ENCODE data around the gene EFHB. TPM values are rescaled to one million over a fixed set of nuclear protein-coding genes. Genes with fewer than 3 reads are reported as not detected.

EFHB gene
- total RNA-seq, 1 donor from 2014 or later: 0.58 TPM

DNA sequence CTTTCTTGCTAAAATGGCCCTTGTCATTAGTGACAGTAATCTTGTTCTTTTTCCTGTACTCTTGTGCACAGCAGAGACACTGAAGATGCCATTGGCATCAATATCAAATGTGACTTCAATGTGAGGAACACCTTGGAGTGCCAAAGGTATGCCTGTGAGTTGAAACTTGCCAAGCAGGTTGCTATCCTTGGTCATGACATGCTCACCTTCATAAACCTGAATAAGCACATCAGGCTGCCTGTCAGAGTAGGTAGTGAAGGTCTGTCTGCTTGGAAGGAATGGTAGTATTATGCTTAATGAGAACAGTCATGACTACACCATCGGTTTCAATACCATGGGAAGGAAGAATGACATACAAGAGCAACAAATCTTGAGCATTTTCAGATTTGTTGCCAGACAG lies 6.6 kb upstream of the EFHB start:
- TF ChIP-seq, protein P1, sequence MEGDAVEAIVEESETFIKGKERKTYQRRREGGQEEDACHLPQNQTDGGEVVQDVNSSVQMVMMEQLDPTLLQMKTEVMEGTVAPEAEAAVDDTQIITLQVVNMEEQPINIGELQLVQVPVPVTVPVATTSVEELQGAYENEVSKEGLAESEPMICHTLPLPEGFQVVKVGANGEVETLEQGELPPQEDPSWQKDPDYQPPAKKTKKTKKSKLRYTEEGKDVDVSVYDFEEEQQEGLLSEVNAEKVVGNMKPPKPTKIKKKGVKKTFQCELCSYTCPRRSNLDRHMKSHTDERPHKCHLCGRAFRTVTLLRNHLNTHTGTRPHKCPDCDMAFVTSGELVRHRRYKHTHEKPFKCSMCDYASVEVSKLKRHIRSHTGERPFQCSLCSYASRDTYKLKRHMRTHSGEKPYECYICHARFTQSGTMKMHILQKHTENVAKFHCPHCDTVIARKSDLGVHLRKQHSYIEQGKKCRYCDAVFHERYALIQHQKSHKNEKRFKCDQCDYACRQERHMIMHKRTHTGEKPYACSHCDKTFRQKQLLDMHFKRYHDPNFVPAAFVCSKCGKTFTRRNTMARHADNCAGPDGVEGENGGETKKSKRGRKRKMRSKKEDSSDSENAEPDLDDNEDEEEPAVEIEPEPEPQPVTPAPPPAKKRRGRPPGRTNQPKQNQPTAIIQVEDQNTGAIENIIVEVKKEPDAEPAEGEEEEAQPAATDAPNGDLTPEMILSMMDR (IDR thresholded peaks at IDR 0.05; ENCODE audit: borderline replicate concordance): no peak
- intact Hi-C loops (cut with micrococcal nuclease): loop anchor here (10.0 kb wide), 1 partner anchor 84 kb away; no protein-coding TSS in a partner anchor
- H3K36me3 ChIP-seq: no peaks in the 10 kb centered on the region
- H3K4me1 ChIP-seq: no peaks in the 10 kb centered on the region
- DNase-seq: no peak
- H3K4me3 ChIP-seq: no peak overlapping the region
- H3K27me3 ChIP-seq (ENCODE audit: low read depth): no peaks in the 10 kb centered on the region
- H3K27ac ChIP-seq (replicated peaks): no peak overlapping the region
- H3K9me3 ChIP-seq (replicated peaks): no peaks in the 10 kb centered on the region

DNA sequence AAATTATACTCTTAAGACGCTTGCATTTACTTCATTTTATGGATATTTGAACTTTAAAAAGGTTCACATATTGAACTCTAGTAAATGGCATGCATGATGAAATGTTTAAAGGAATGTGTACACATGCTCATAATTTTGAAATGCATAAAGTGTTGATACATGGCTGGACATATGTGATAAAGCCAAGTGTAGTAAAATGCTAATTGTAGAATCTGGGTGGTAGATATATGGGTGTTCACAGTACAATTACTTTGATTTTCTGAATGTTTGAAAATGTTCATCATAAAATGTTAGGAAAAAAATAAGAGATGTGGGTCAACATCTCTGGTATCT lies 4.2 kb upstream of the EFHB start:
- TF ChIP-seq, protein P1 (IDR thresholded peaks at IDR 0.05; ENCODE audit: borderline replicate concordance): no peak
- DNase-seq: no peak
- H3K4me1 ChIP-seq: no peaks in the 10 kb centered on the region
- no peak overlapping the region for H3K4me3 ChIP-seq
- intact Hi-C loops (cut with micrococcal nuclease): no loop called here
- H3K27ac ChIP-seq (replicated peaks): no peak overlapping the region
- H3K9me3 ChIP-seq (replicated peaks): no peaks in the 10 kb centered on the region
- H3K36me3 ChIP-seq: no peaks in the 10 kb centered on the region
- peaks cover 7% of the 10 kb centered on the region for H3K27me3 ChIP-seq (ENCODE audit: low read depth)

DNA sequence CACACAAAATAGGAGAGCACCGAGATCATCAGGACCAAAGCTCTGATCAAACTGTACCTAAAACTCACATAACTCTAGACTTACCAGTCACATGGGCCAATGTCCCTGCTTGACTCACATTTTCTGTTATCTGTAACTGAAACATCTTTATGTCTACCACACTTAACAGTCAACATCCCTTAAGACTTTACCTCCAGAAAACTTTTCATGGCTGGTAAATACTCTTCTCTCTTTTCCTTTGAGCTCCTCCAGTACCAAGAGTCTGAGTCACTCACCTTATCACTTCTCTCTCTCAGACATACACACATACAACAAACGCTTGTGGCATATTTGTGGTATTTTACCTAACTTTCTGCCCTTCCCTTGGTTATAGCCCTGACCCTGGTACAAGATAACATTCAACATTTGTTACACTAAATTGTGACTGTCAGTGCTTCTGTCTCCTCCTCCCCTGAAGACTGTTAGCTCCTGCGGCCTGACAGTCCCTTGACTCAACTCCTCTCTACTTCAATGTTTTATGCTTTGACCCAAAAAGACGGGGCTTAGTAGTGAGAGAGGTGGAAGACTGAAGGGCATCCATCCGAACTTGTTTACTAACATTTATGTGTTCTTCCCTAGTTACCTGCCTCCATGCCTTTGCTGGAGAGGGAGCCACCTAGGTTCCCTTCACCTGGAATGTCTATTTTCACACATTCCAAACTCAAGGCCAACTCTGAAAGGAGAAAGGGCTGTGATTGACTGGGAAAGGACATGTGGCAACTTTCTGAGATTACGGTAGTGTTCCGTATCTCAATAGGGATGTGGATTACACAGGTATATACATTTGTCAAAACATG lies 3.7 kb upstream of the EFHB start:
- DNase-seq: no peak
- Histone ChIP-seq H3K27me3 (ENCODE audit: low read depth) (peaks cover 13% of the 10 kb centered on the region), H3K9me3 (replicated peaks) (no peaks in the 10 kb centered on the region), H3K4me1 (no peaks in the 10 kb centered on the region), H3K27ac (replicated peaks) (no peak overlapping the region), H3K36me3 (no peaks in the 10 kb centered on the region), H3K4me3 (no peak overlapping the region)
- TF ChIP-seq, protein P1 (IDR thresholded peaks at IDR 0.05; ENCODE audit: borderline replicate concordance): no peak
- intact Hi-C loops (cut with micrococcal nuclease): no loop called here

DNA sequence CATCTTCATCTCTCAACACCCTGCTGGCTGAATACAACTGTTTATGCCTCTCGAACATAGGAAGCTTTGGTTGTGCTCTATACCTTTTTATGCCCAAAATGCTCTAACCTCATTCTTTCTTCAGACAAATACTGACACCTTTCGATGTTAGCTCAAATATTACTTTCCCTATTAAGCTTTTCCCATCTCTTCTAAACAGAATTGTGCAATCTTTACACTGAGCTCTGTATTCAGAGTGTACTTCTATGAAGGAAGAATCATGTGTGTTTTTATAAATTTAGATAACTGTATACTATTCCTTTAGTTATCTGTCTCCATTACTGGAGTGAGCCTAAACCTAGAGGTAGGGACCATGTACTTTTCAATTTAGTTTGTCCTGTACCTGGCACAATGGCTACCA lies 1.6 kb downstream of the EFHB start:
- Histone ChIP-seq H3K36me3 (no peaks in the 10 kb centered on the region), H3K27me3 (ENCODE audit: low read depth) (peaks cover 15% of the 10 kb centered on the region), H3K9me3 (replicated peaks) (no peaks in the 10 kb centered on the region), H3K4me1 (no peaks in the 10 kb centered on the region), H3K4me3 (no peak overlapping the region), H3K27ac (replicated peaks) (no peak overlapping the region)
- TF ChIP-seq, protein P1 (IDR thresholded peaks at IDR 0.05; ENCODE audit: borderline replicate concordance): no peak
- intact Hi-C loops (cut with micrococcal nuclease): no loop called here
- no peak for DNase-seq

DNA sequence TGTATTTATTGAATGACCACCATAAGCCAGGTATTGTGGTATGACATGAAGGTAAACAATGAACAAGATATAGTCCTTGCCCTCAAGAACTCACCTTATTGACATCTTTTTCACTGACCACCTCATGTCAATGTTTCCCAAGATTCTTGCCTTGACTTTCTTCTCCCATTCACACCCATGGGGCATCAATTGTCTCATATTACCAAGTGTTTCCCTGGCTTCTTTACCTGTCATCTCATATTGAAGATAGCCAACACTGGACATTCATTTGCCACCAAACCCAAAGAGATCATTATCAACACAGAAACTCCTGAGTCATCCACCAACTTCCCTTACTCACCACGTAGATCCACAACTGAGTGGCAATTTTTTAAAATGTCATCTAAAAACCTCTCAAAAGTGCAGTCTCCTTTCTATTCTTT lies 2.2 kb downstream of the EFHB start:
- TF ChIP-seq, protein P1 (IDR thresholded peaks at IDR 0.05; ENCODE audit: borderline replicate concordance): no peak
- Histone ChIP-seq H3K4me1 (no peaks in the 10 kb centered on the region), H3K4me3 (no peak overlapping the region), H3K9me3 (replicated peaks) (no peaks in the 10 kb centered on the region), H3K27me3 (ENCODE audit: low read depth) (peaks cover 15% of the 10 kb centered on the region), H3K27ac (replicated peaks) (no peak overlapping the region), H3K36me3 (no peaks in the 10 kb centered on the region)
- intact Hi-C loops (cut with micrococcal nuclease): no loop called here
- no peak for DNase-seq

All from left ventricle myocardium inferior (tissue), 1 donor.